Lower lobe of right lung (tissue), 1 donor: ENCODE measurements around the gene UCN. TPM values are rescaled to one million over a fixed set of nuclear protein-coding genes. Genes with fewer than 3 reads are reported as not detected.

Experiments used
- total RNA-seq: library from RNA; stranded (reverse); fragmentation: NEBNext Ultra II Directional; extraction: Animal tissue kit (Norgen Biotek cat#: 25700); gene quantifications from one replicate; pipeline ENCODE4 v1.2.1, GENCODE V29; 2021
- donor health status: DM: no; HTN: yes; CAD: no; lungs with severe emphysema.

UCN gene
- total RNA-seq, 1 donor from 2014 or later, result 4.0 TPM

Other genes starting within 250 kb of the UCN start
- gene OST4, start 236.8 kb downstream of the UCN start, total RNA-seq, result 243 TPM
- 56.3 TPM for gene EMILIN1, start 229.8 kb downstream of the UCN start, total RNA-seq
- gene KHK, start 221.7 kb downstream of the UCN start, total RNA-seq, result 5.1 TPM
- gene CGREF1, start 189.3 kb downstream of the UCN start, total RNA-seq, result 0.74 TPM
- gene ABHD1, start 184.6 kb downstream of the UCN start, total RNA-seq, result 0.21 TPM
- gene PREB, start 173.8 kb downstream of the UCN start, total RNA-seq, result 37.7 TPM
- not detected for gene PRR30, start 169.0 kb downstream of the UCN start, total RNA-seq
- gene TCF23, start 159.4 kb downstream of the UCN start, total RNA-seq, result 1.2 TPM
- gene ATRAID, start 96.4 kb downstream of the UCN start, total RNA-seq, result 102 TPM
- 20.8 TPM for gene SLC5A6, start 96.2 kb downstream of the UCN start, total RNA-seq
- gene CAD, start 91.1 kb downstream of the UCN start, total RNA-seq, result 28.8 TPM
- 0.80 TPM for gene SLC30A3, start 45.4 kb downstream of the UCN start, total RNA-seq
- not detected for gene DNAJC5G, start 33.0 kb downstream of the UCN start, total RNA-seq
- not detected for gene TRIM54, start 26.0 kb downstream of the UCN start, total RNA-seq
- gene MPV17, start 14.7 kb upstream of the UCN start, total RNA-seq, result 79.2 TPM
- 56.4 TPM for gene GTF3C2, start 48.3 kb upstream of the UCN start, total RNA-seq
- 32.9 TPM for gene EIF2B4, start 61.9 kb upstream of the UCN start, total RNA-seq
- 107 TPM for gene SNX17, start 62.2 kb upstream of the UCN start, total RNA-seq
- gene ZNF513, start 72.3 kb upstream of the UCN start, total RNA-seq, result 13.9 TPM
- gene PPM1G, start 101.1 kb upstream of the UCN start, total RNA-seq, result 52.0 TPM
- 66.5 TPM for gene NRBP1, start 120.2 kb upstream of the UCN start, total RNA-seq
- 18.8 TPM for gene KRTCAP3, start 133.9 kb upstream of the UCN start, total RNA-seq
- 38.1 TPM for gene IFT172, start 181.3 kb upstream of the UCN start, total RNA-seq
- 1.6 TPM for gene FNDC4, start 186.8 kb upstream of the UCN start, total RNA-seq
- 0.44 TPM for gene GCKR, start 188.4 kb upstream of the UCN start, total RNA-seq